ENCODE measurements around the gene VWF.

Gene VWF

DNA sequence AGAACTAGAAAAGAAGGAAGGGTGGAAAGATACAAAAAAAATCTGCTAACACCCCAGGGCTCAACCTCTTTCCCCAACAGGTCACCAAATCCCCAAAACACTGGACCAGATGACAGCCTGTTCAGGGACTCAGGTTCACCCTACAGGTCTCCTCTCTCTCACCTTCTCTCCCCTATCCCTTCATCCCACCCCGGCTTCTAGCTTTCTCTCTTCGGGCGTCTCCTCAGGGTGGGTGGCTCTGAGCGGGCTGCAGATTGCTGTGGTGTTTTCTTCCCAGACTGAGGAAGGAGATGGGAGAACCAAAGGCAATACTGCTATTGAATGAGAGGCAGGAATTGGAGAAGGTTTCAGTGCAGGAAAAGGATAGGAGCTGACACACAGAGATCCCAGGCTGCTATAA, 218.7 kb downstream of the VWF start:
- DNase-seq, result no peak

DNA sequence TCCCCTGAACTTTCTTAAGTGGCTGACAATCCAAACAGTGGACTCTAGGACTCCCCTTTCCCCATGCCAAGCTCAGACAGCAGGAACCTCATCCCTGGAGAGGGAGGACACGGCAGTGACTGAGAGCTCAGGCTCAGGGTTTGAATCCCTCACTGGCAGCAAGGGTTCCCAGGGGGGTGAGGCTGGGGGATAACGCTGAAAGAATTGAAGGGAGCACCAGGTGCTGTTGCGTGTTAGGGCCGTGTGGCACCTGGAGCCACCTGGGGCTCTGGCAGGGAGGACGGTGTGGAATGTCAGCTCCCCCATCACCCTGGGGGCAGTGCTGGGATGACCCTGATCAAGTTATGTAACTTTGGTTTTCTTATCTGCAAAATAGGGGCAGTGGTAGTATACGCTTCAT, 219.5 kb downstream of the VWF start:
- no peak for DNase-seq

DNA sequence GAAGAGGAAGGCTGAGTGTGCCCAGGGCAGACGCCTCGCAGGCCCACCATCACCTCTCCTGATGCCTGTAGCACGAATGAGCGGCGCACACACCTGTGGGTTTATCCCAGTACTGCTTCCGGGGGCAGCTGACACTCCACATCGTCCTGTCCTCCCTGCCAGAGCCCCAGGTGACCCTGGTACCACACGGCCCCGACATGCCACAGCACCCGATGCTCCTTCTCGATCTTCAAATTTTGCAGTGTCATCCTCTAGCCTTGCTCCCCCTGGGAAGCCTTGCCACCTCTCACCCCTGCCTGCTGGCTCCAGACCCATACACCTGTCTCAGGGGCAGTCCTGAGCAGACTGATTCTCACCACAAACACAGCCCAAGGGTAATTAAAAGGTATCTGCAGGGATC, 220.0 kb downstream of the VWF start:
- DNase-seq, result no peak

GRCh38 chr12:5902736-5903135, 221.7 kb downstream of the VWF start:
- no peak for DNase-seq

GRCh38 chr12:5901416-5901815, 223.1 kb downstream of the VWF start:
- DNase-seq, result no peak

- DNase-seq, result no peak
Observed at GRCh38 chr12:5900533-5901205, 223.8 kb downstream of the VWF start.

DNA sequence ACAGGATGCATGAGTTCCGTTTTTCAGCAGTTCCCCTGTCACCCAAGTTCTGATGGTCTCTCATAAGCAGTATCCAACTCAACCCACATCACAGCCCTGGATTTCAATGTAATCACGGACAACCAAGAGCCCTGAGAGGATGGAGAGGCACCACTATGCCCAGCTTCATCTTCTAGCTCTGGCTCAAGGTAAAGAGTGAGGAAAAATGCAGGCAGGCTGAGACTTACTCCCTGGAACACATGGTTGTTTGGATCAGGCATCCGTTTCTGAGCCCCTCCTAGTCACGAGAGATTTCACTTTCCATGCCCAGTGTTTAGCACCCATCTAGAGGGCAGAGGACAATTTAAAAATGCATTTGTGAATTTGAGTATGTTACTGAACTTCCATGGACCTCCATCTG, 224.4 kb downstream of the VWF start:
- no peak for DNase-seq

DNA sequence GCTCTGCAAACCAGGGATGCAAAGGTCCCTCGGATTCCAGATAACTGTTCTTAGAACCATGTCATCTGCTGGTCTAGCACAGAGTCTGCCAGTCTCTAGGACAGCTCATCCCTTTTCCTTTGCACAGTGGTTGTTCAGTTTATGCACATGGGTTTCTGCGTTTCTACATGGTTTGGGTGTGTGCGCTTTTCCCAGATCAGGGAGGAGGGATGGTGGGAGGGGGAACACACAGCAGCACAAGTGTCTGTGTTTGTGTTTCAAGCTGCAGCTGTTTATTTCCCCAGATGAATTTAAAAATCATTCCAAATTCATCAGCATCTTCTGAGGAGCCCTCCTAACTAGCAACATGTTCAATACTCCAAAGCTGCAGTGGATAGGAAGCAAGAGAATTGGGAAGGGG, 224.8 kb downstream of the VWF start:
- DNase-seq, result no peak

- DNase-seq, result no peak
Observed at GRCh38 chr12:5898874-5899273, 225.6 kb downstream of the VWF start.

Data from bone marrow (tissue), 2 donors.